H9 (cell line): ENCODE results near the gene ACTL7B. TPM values are rescaled to one million over a fixed set of nuclear protein-coding genes. Genes with fewer than 3 reads are reported as not detected.
A peak's percentile ranks its signal among the peaks of the same experiment; 100 is the strongest.

Experiments used
- DNase-seq: peaks from one replicate; pipeline ENCODE4 v3.0.0-alpha.2; 2017
- H2AFZ ChIP-seq: one replicate; pipeline ENCODE4 v1.6.1; 2013; ENCODE audit warnings: mild to moderate bottlenecking, low read length, control low read depth, moderate library complexity
- H2AK5ac ChIP-seq: 2 replicates; pipeline ENCODE4 v1.6.1; 2013; ENCODE audit warnings: low read length, control low read depth, mixed read lengths; ENCODE audit not compliant: insufficient read length
- H2BK120ac ChIP-seq: one replicate; pipeline ENCODE4 v1.6.1; 2013; ENCODE audit warnings: low read depth, mild to moderate bottlenecking, low read length, control low read depth, inconsistent platforms; ENCODE audit not compliant: poor library complexity, severe bottlenecking
- H2BK12ac ChIP-seq: 2 replicates; pipeline ENCODE4 v1.6.1; 2013; ENCODE audit warnings: low read length, control low read depth, mixed read lengths, low read depth; ENCODE audit not compliant: insufficient read length
- H2BK15ac ChIP-seq: 2 replicates; pipeline ENCODE4 v1.6.1; 2013; ENCODE audit warnings: low read depth, low read length, control low read depth
- H2BK20ac ChIP-seq: one replicate; pipeline ENCODE4 v1.6.1; 2013; ENCODE audit warnings: low read depth, mild to moderate bottlenecking, low read length, control low read depth, inconsistent platforms; ENCODE audit not compliant: poor library complexity, severe bottlenecking
- H2BK5ac ChIP-seq: 2 replicates; pipeline ENCODE4 v1.6.1; 2013; ENCODE audit warnings: low read length, control low read depth, mixed read lengths; ENCODE audit not compliant: insufficient read length
- H3K14ac ChIP-seq: 2 replicates; pipeline ENCODE4 v1.6.1; 2013; ENCODE audit warnings: low read length, control low read depth; ENCODE audit not compliant: insufficient read depth
- H3K18ac ChIP-seq: 2 replicates; pipeline ENCODE4 v1.6.1; 2013; ENCODE audit warnings: low read depth, mild to moderate bottlenecking, mixed read lengths, low read length, control low read depth; ENCODE audit not compliant: insufficient read length
- H3K23ac ChIP-seq: 2 replicates; pipeline ENCODE4 v1.6.1; 2013; ENCODE audit warnings: low read length, control low read depth, mixed read lengths, low read depth; ENCODE audit not compliant: insufficient read length
- H3K23me2 ChIP-seq: 2 replicates; pipeline ENCODE4 v1.6.1; 2013; ENCODE audit warnings: low read depth, mild to moderate bottlenecking, mixed read lengths, low read length, control low read depth; ENCODE audit not compliant: insufficient read length, poor library complexity, severe bottlenecking
- H3K27ac ChIP-seq: 2 replicates; pipeline ENCODE4 v1.5.1; 2013; ENCODE audit warnings: low read length, control low read depth, mixed read lengths, low read depth; ENCODE audit not compliant: insufficient read length
- H3K27me3 ChIP-seq: 2 replicates; pipeline ENCODE4 v1.6.1; 2013; ENCODE audit warnings: low read length, control low read depth, inconsistent platforms; ENCODE audit not compliant: insufficient read depth
- H3K4ac ChIP-seq: 2 replicates; pipeline ENCODE4 v1.6.1; 2013; ENCODE audit warnings: low read depth, mild to moderate bottlenecking, control low read depth, inconsistent platforms, low read length, moderate library complexity
- H3K4me1 ChIP-seq: 2 replicates; pipeline ENCODE4 v1.6.1; 2013; ENCODE audit warnings: low read length, control low read depth, inconsistent platforms; ENCODE audit not compliant: insufficient read depth
- H3K4me2 ChIP-seq: 2 replicates; pipeline ENCODE4 v1.6.1; 2013; ENCODE audit warnings: low read length, control low read depth, mixed read lengths; ENCODE audit not compliant: insufficient read length, insufficient read depth
- H3K56ac ChIP-seq: 2 replicates; pipeline ENCODE4 v1.6.1; 2013; ENCODE audit warnings: low read depth, mild to moderate bottlenecking, mixed read lengths, low read length, control low read depth; ENCODE audit not compliant: insufficient read length
- H3K79me1 ChIP-seq: 2 replicates; pipeline ENCODE4 v1.6.1; 2013; ENCODE audit warnings: low read depth, mild to moderate bottlenecking, moderate library complexity, low read length, control low read depth, inconsistent platforms; ENCODE audit not compliant: insufficient read depth, poor library complexity, severe bottlenecking
- H3K79me2 ChIP-seq: 2 replicates; pipeline ENCODE4 v1.6.1; 2013; ENCODE audit warnings: low read length, control low read depth, inconsistent platforms; ENCODE audit not compliant: insufficient read depth
- H3K9ac ChIP-seq: 2 replicates; pipeline ENCODE4 v1.6.1; 2013; ENCODE audit warnings: low read length, control low read depth, mixed read lengths; ENCODE audit not compliant: insufficient read length; ENCODE audit errors: extremely low read depth
- H3K9me3 ChIP-seq: one replicate; pipeline ENCODE4 v1.6.1; 2013; ENCODE audit warnings: low read depth, low read length, inconsistent platforms; ENCODE audit not compliant: control insufficient read depth
- H3T11ph ChIP-seq: one replicate; pipeline ENCODE4 v1.6.1; 2013; ENCODE audit warnings: mild to moderate bottlenecking, low read length, control low read depth, inconsistent platforms
- H4K20me1 ChIP-seq: one replicate; pipeline ENCODE4 v1.6.1; 2013; ENCODE audit not compliant: control insufficient read depth, insufficient read length, insufficient read depth
- H4K5ac ChIP-seq: 2 replicates; pipeline ENCODE4 v1.6.1; 2013; ENCODE audit warnings: low read depth, mild to moderate bottlenecking, mixed read lengths, low read length, control low read depth; ENCODE audit not compliant: insufficient read length
- H4K8ac ChIP-seq: replicated peaks from 2 replicates; pipeline ENCODE4 v1.6.1; 2013; ENCODE audit warnings: low read length, control low read depth, mixed read lengths, low read depth; ENCODE audit not compliant: insufficient read length
- H4K91ac ChIP-seq: 2 replicates; pipeline ENCODE4 v1.6.1; 2013; ENCODE audit warnings: low read depth, mild to moderate bottlenecking, moderate library complexity, mixed read lengths, low read length, control low read depth; ENCODE audit not compliant: insufficient read length
- H3K27ac Mint-ChIP-seq, 3 experiments: 2 replicates in 2 of 3; 3 replicates in 1 of 3; pipeline ENCODE4 v1.8.0; 2020 to 2021; ENCODE audit warnings: mixed read lengths in 3 of 3, mild to moderate bottlenecking in 1 of 3, moderate library complexity in 1 of 3
- H3K27me3 Mint-ChIP-seq: 2 replicates; pipeline ENCODE4 v1.8.0; 2021; ENCODE audit warnings: low read depth, mild to moderate bottlenecking, moderate library complexity, mixed read lengths
- H3K36me3 Mint-ChIP-seq, 3 experiments: 2 replicates in 2 of 3; 3 replicates in 1 of 3; pipeline ENCODE4 v1.8.0; 2020 to 2021; ENCODE audit warnings: low read depth in 3 of 3, mixed read lengths in 3 of 3; ENCODE audit not compliant: insufficient read depth in 1 of 3
- H3K4me1 Mint-ChIP-seq, 2 experiments: 2 replicates each; pipeline ENCODE4 v1.8.0; 2020; ENCODE audit warnings: mixed read lengths in 2 of 2
- H3K4me3 Mint-ChIP-seq, 2 experiments: 2 replicates in 1 of 2; 3 replicates in 1 of 2; pipeline ENCODE4 v1.8.0; 2020 to 2021; ENCODE audit warnings: mild to moderate bottlenecking in 2 of 2, mixed read lengths in 2 of 2, moderate library complexity in 1 of 2
- H3K9me3 Mint-ChIP-seq, 2 experiments: 2 replicates in 1 of 2; 3 replicates in 1 of 2; pipeline ENCODE4 v1.8.0; 2020; ENCODE audit warnings: mild to moderate bottlenecking in 2 of 2, mixed read lengths in 2 of 2, moderate library complexity in 1 of 2
- CTCF ChIP-seq: fragments of 200-600 bp; sonication (generic); conservative IDR thresholded peaks from 3 replicates; pipeline ENCODE4 v1.8.0; 2021; ENCODE audit warnings: antibody characterized with exemption, mild to moderate bottlenecking
- WGBS: extraction: QIAGEN DNeasy Blood & Tissue Kit; methylation state at CpG from one replicate; pipeline ENCODE4 v1.1.7; 2013; ENCODE audit warnings: missing lambda C conversion rate, low lambda C conversion rate, mixed read lengths; ENCODE audit not compliant: insufficient read length; ENCODE audit errors: extremely low coverage; 5-methylcytosine and 5-hydroxymethylcytosine counted together
- total RNA-seq: library from RNA; stranded (reverse); gene quantifications from 2 replicates; pipeline ENCODE4 v1.2.1, GENCODE V29; 2021

ACTL7B gene
- total RNA-seq, 1 experiment from 2014 or later, result 0.09 TPM

DNA sequence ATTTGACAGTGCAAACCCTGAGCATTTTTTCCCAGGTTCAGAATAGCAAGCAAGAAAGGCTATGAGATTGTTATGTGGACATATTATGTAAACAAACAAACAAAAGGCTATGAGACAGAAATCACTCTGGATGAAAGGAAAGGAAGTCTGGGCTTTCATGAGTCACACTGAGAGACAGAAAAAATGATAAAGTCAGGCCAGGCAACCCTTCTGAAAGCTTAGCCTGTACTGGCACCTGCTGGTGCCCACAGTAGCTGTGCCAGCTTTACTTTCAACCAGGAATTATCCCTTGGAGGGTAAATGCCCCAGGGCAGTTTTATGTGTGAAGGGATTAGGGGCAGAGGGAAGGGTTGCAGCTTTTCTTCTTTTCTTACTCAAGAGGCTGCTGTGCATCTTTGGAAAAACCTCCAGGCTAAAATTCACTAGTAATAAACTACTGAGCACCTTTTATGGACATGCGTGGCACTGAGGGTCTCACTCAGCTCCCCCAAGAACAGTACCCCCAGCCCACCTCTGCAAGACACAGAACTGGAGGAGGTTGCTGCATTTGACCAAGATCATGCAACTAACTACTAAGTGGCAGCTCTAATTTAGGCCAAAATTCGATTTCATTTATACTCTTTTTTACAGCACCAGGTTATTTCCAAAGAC, 41.7 kb downstream of the ACTL7B start:
- H3K18ac ChIP-seq, result no peak overlapping the region
- peaks cover 3% of the 10 kb centered on the region; the same call in 1 of the 2 replicates for H3K4me1 ChIP-seq
- Mint-ChIP-seq H3K27ac (no peak overlapping the region; a peak in 1 of 7 replicates), H3K4me1 (peaks cover 13 to 29% of the 10 kb centered on the region in 2 experiments), H3K4me3 (no peak overlapping the region), H3K27me3 (no peaks in the 10 kb centered on the region), H3K9me3 (no peaks in the 10 kb centered on the region; a peak in 1 of 5 replicates), H3K36me3 (no peaks in the 10 kb centered on the region)
- no peaks in the 10 kb centered on the region for H3K9me3 ChIP-seq
- no peak overlapping the region for H3K56ac ChIP-seq
- no peak overlapping the region for H2AK5ac ChIP-seq
- peak; percentile 29 for DNase-seq
- no peak overlapping the region for H3K4ac ChIP-seq
- no peaks in the 10 kb centered on the region for H3K79me1 ChIP-seq
- H2AFZ ChIP-seq, result no peak overlapping the region
- H2BK12ac ChIP-seq, result no peak overlapping the region
- no CpG with 5 or more reads among the region's 2 CpGs for WGBS
- no peaks in the 10 kb centered on the region for H3K27me3 ChIP-seq
- H3K14ac ChIP-seq, result no peak overlapping the region
- H3K79me2 ChIP-seq, result no peaks in the 10 kb centered on the region
- no peak overlapping the region for H4K8ac ChIP-seq
- no peak overlapping the region for H2BK15ac ChIP-seq
- H3T11ph ChIP-seq, result no peak overlapping the region
- no peak overlapping the region for H3K27ac ChIP-seq
- no peak overlapping the region for H2BK20ac ChIP-seq
- H2BK5ac ChIP-seq, result no peak overlapping the region
- H4K20me1 ChIP-seq, result no peaks in the 10 kb centered on the region
- H4K91ac ChIP-seq, result no peak overlapping the region
- peak; percentile 57; the same call in 2 of the 3 replicates for TF ChIP-seq CTCF
- H3K4me2 ChIP-seq, result no peak overlapping the region
- H3K23ac ChIP-seq, result no peak overlapping the region
- no peak overlapping the region for H3K9ac ChIP-seq
- no peaks in the 10 kb centered on the region for H3K23me2 ChIP-seq
- H2BK120ac ChIP-seq, result no peak overlapping the region
- H4K5ac ChIP-seq, result no peak overlapping the region
